HG03439 (cell line): Measurements from ENCODE around the gene PNMT.

Source experiments
- ATAC-seq: cut with Tn5 transposase; IDR thresholded peaks from one replicate; pipeline ENCODE4 v1.9.1; 2021; ENCODE audit warnings: mild to moderate bottlenecking, moderate library complexity; ENCODE audit not compliant: unreplicated experiment

The PNMT gene

GRCh38 chr17:39667945-39668924 lies at the start of gene PNMT:
Gene PNMT, plus strand, starts transcription at chr17:39668453. Its CDS starts 23 bp downstream, at chr17:39668476.
- no peak for ATAC-seq

DNA sequence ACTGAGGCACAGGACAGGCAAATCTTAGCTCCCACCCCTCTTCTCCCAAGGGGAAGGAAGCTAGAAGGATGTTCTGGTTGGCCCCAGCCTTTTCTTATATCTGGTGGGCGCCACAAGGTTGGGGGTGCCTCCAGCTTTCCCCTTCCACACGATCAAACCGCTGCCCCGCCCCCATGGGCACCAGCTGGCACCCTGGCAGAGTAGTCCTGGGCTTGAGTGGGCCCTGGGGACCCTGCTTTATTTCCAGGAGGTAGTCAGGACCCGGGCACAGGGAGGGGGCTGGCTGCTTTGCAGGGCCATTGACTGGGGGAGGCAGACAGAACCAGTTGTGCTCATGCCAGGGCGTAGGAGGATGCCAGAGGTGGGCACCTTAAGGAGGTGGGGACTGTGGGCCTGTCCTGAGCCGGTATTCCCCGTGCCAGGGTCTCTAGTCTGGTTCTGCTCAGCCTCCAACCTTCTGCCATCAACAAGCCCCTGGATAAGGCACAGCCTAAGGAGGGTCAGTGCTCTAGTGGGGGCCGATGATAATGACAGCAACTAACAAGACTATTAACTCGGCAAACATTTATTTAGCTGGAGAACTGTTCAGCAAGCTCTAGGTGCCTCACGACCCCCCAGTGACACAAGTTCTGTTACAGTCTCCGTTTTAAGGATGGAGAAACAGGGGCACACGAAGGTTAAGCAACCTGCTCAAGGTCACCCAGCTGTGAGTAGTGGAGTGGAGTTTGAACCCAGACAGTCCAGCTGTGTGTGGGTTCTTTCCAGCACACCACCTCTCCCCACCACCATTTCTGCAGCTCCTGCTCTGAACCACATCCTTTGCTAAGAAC lies 49.1 kb upstream of the PNMT start:
- no peak for ATAC-seq

DNA sequence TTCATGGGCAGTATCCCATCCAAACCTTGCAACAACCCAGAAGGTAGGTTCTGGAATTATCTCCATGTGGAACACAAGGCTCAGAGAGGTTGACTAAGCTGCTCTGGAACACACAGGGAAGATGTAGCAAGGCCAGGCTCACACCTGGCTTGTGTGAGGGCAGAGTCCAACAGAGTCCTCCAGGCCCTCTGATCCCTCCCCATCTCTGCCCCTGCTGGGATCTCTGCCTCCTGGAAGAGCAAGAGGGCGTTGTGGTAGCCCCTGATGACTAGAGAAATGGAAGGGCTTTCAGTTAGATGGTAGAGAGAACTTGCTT lies 48.5 kb upstream of the PNMT start:
- no peak for ATAC-seq

DNA sequence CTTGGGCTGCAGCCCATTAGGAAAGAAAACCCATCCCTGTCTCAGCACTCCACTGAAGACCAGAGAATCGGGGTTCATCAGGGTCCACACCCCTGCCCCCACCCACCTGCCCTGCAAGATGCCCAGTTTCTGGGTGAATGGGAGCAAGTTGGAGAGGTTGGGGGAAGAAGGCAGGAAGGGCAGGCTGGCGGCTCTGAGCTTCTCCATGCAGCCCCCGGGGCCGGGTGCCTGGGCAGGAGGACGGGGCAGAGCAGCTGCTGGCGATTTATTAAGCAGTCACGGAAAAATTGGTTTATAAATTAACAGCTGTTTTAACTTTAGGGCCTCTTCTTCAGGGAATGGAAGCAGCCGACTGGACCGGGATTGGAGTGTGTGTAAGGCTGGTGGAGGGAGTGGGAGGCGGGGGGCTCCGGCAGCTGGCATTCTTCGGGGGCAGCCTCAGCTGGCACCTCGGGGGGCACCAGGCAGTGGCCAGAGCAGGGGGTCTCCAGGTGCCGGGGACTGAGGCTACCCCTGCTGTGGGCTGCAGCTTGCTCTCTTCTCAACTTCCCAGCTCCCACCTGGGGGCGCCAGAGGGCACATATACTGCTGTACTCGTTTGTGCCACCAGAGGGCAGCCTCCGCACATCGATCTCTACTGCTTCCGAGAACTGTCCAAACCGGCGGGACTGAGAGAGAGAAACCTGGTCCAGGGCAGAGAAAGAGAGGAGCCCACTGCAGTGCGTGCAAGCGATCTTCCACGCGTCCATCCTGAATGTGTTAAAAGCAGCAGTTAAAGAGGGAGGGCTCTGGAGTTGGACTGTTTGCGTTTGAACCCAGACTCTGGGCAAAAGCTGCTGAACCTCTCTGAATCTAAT lies 46.5 kb upstream of the PNMT start:
- peak; percentile 68 for ATAC-seq

- peak; percentile 18 for ATAC-seq
Measured at GRCh38 chr17:39622380-39623006, 45.8 kb upstream of the PNMT start.

DNA sequence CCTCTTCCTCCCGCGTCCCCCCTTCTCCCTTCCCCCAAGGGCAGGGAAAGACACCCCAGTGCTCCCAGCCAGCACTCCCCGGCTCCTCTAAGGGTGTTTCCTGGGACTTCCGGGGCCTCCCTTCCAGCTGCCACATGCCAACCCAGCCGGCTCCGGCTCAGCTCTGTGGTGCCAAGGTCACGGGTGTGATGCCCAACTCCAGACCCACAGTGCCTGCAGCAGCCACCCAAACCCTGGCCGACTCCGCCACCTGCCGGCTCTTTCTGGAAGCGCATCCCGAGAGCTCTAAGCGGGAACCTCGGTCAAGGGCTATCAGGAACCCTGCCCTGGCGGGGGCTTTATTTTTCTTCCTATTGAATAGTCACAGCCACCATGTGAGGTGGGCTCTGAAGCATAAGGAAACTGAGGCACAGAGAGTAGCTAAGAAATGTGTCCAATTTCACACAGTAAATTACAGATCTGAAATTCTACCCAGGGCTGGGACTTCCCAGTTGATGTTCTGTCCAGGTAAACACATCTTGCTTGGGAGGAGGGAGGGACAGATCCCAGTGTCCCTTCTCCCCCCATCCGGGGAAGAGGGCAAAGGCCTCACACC lies 44.8 kb upstream of the PNMT start:
- ATAC-seq: peak; percentile 54

GRCh38 chr17:39624313-39624712 lies 43.9 kb upstream of the PNMT start:
- no peak for ATAC-seq

- no peak for ATAC-seq
Measured at GRCh38 chr17:39625198-39625785, 43.0 kb upstream of the PNMT start.

DNA sequence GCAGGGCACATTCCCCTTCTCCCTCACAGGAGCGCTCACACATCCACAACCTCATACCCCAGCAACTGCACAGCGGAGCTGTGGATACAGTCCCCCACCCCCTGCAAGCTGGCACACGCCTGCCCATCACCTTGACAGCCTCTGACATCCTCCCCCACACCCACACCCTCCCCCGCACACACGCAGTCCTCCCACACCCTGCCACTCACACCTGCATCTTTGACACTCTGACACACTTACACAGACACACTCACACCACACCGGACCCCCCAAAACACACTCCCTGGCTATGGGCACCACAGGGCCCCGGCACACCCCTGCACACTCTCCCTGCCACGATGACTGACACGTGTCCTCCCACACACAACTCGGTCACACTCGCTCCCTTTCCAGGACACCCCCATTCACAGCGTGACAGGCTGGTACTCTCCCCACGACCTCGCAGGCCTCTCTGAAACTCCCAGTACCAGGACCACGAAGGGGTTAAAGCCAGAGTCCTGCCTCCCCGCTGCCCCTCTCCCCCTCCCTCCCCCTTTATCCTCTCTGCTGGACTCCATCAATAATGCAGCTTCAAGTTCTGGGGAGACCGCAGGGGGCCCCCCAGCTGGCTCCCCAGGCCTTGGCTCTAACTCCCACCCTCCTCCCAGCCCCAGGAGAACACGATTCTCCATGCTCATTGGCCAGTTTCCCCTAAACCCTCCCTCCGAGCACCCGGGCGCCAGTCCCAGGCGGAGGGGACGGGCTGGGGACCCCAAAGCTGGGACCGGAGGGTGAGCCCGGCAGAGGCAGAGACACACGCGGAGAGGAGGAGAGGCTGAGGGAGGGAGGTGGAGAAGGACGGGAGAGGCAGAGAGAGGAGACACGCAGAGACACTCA lies 41.8 kb upstream of the PNMT start, which contains the start of gene PPP1R1B:
PPP1R1B (plus strand) TSS at position 782 of the 876 bp plus-strand sequence. CDS start 441 bp downstream, outside the sequence.
- no peak for ATAC-seq

DNA sequence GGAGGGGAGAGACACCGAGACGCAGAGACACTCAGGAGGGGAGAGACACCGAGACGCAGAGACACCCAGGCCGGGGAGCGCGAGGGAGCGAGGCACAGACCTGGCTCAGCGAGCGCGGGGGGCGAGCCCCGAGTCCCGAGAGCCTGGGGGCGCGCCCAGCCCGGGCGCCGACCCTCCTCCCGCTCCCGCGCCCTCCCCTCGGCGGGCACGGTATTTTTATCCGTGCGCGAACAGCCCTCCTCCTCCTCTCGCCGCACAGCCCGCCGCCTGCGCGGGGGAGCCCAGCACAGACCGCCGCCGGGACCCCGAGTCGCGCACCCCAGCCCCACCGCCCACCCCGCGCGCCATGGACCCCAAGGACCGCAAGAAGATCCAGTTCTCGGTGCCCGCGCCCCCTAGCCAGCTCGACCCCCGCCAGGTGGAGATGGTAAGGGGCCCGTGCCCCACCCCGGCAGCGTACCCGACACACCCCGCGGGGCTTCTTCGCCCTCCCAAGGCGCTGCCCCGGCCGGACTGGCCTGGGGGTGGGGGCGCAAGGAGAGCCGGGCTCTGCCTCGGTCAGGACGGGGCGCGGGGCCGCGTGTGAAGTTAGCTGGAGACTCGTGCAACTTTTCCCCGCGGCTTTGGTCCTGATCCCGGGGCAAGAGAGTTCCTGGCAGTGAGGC lies 41.1 kb upstream of the PNMT start:
- ATAC-seq: no peak

DNA sequence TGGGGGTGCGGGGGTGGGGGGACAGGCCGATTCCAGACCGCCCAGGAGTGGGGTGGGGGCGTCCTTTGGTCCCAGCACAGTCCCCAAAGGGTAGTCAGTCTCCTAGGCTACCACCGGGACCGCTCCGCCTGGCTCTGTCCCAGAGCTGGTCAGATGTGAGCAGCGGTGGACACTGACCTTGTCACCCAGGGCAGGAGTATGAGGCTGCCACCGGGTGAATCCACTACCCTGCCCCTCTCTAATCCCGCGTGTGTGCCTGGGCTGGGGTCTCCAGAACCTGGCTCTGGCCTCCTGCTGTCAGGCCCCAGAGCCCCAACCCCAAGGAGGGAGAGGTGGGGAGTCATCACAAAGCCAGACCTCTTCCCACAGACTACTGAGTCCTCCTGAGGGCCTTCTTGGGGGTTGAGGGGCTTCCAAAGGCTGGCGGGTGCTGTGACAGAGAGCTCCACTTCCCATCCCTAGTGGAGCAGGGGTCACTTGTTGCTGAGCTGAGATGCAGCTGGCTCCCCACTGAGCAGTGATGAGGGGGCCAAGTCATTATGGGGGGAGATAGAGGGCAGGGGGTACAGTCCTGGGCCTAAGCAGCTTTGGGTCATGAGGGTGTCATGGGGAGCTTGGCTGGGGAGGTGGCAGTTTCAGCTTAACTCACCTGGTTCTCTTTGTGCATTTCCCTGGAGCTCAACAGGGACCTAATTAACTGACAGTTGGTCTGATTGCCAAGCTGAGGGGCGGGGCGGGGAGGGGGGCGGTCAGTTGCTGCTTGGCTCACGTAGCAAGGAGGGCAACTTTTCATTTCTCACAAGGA lies 40.3 kb upstream of the PNMT start:
- ATAC-seq: no peak

- ATAC-seq: no peak
Measured at GRCh38 chr17:39628655-39629493, 39.4 kb upstream of the PNMT start.

DNA sequence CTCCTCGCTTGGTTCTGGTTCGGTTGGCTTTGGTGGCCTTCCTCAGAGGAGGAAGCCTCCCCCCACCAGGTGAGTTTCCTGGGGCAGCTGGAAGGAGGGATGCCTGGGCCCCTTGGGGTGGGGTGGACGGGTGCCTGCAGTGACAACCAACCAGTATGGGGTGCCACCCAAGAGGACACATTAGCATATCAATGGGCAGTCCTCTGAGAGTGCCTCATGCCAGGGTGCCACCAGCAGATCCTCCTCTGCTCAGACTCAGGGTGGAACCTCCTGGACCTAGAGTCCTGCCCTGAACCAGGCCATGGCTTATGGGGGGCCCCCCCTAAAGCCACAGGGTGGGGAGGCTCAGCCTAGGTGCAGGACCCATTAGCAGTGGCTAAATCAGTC lies 38.8 kb upstream of the PNMT start:
- ATAC-seq: no peak

GRCh38 chr17:39629898-39630297 lies 38.4 kb upstream of the PNMT start:
- no peak for ATAC-seq

- ATAC-seq: no peak
Measured at GRCh38 chr17:39631403-39631802, 36.9 kb upstream of the PNMT start.

- no peak for ATAC-seq
Measured at GRCh38 chr17:39632153-39632941, 35.9 kb upstream of the PNMT start.
